HK-2 (cell line): Measurements from ENCODE around the gene YDJC.
"Not testable (repeated sequence)": the region's sequence is repeated elsewhere in the genome, so short reads cannot be mapped to it uniquely, and the experiment has no call there.

Experiments
- DNase-seq: peaks from one replicate; pipeline ENCODE4 v3.0.0-alpha.2; 2018; ENCODE audit not compliant: unreplicated experiment

Gene YDJC

DNA sequence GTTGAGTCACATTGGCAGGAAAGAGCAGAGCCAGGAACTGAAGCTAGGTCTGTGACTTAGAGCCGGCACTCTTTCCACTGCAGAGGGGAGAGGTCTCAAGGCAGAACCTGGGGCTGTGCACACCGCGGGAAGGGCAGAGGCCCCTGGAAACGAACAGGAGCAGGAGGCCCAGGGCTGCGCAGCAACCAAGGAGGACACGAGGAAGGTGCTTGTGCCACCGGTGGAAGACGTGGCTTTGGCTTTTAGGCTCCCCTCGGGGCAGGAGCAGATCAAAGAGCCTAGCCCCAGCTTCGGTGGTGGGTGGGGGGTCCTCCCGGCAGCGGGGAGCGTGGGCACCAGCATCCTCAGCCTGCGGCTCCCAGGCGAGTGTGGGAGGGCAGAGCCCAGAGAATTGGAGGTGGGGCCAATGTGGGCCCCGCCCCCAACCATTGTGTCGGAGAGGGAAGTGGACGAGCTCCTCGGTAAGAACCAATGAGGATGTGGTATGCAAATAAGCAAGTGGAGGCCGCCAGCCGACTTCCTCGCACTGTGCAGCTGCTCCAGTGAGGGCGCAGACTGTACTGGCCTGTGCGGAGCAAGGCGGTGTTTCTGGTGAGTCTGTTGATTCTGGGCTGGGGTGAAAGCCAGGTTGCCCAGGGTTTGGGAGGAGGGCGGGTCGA is 2.5 kb upstream of the YDJC start, which contains the start of gene CCDC116:
CCDC116 (plus strand) TSS at position 524 of the 659 bp plus-strand sequence. CDS start 422 bp downstream, outside the sequence.
- no peak for DNase-seq

DNA sequence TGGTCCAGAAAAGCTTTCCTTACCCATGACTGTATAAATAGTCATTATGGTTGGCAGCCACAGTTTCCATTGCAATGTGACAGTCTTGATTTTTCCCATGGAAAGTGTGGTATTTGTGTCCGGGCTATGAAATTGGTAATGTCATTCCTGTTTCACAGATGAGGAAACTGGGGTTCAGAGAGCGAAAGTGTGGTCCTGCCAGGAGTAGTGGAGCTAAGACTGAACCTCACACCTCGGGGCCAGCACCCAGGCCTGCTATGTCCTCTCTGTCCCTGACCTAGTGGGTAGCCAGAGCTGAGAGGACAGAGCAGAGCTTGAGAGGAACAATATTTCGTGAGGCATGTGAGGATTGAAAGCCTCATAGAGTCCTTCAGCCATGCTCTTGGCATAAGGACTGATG is 1.2 kb upstream of the YDJC start:
- DNase-seq = no peak

DNA sequence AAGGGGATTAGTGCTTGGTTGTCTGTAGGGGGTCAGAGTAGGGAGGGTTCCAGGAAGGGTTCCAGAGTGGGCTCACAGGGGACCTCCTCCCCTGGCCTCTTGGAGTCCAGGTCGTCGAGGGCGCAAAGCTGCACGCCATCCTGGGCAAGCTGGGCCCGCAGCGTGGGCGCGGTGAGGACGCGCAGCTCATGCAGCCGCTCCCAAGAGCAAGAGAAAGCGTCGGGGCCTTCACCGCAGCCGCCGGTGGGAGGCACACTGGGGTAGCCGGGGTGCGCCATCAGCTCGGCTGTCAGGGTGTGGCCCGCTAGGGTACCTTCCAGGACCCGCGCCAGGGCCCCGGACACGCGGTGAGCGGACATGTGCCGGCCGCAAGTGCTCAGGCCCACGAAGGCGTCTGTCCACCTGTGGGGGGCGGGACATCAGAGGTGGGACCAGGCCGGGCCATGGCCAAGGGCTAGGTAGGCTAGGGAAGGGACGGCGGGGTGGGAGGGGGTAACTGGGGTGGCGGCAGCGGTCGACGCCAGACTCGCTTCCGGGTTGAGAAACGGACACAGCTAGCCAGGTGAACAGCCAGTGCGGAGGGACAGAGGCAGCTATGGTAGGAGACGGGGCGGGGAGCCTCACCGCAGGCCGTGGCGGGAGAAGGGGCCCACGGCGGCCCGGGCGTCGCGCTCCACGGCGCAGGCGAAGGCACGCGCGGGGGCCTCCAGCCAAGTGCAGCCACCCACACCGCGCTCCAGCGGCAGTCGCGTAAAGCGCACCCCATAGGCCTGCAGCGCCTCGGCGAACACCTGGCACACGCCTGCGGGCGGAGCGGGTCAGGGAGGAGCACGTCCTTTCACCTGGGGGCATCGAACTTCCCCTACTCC is 1.2 kb downstream of the YDJC start:
- DNase-seq = no peak

DNA sequence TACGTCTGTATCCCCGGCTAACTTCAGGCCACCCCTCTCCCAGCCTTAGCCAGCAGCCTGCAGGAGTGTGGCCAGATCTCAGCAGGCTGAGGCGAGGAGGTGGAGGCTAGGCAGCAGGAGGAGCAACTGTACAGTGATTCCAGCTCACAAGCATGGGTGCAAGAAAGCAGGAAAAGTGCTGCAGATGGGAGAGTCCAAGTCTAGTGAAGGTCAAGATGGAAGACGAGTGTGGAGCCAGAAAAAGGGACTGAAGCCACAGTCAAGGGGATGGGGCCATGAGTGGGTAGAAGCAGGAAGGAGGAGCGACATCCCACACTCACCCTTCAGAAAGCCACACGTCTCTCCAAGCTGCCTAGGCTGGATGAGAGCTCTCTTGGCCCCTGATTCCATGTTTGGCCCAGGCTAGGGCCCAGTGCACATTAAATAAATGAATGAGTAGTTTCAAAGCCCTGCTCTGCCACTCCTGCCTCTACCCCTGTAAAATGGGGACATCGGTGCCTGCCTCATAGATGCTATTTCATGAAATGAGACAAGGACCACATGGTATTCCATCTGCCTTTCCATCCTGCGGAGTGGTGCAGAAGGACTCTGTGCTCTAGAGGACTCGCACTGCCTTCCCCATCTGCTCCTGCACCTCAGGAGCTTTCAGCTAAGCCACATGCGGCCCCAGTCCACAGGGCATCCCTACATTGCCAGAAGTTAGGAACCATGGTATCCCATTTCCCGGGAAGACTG is 2.9 kb downstream of the YDJC start:
- no peak for DNase-seq

DNA sequence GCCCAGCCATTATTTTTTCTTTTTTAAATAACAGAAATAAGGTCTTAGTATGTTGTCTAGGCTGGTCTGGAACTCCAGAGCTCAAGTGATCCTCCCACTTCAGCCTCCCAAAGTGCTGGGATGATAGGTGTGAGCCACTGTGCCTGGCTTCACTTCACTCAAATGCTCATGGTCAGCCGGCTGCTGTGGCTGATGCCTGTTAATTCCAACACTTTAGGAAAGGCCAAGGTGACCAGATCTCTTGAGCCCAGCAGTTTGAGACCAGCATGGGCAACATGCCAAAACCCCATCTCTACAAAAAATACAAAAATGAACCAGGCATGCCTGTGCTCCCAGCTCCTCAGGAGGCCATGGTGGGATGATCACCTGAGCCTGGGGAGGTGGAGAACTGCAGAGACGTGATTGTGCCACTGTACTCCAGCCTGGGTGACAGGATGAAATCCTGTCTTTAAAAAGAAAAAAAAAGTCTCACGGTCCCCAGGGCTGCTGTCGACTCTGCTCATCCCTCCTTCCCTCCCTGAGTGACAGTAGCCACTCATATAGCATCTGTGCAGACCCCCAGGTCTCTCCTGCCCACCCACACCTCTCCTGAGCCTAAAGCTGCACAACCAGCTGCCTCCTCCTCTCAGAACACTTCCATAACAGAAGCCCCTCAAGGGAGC is 3.6 kb downstream of the YDJC start:
- DNase-seq = no peak

DNA sequence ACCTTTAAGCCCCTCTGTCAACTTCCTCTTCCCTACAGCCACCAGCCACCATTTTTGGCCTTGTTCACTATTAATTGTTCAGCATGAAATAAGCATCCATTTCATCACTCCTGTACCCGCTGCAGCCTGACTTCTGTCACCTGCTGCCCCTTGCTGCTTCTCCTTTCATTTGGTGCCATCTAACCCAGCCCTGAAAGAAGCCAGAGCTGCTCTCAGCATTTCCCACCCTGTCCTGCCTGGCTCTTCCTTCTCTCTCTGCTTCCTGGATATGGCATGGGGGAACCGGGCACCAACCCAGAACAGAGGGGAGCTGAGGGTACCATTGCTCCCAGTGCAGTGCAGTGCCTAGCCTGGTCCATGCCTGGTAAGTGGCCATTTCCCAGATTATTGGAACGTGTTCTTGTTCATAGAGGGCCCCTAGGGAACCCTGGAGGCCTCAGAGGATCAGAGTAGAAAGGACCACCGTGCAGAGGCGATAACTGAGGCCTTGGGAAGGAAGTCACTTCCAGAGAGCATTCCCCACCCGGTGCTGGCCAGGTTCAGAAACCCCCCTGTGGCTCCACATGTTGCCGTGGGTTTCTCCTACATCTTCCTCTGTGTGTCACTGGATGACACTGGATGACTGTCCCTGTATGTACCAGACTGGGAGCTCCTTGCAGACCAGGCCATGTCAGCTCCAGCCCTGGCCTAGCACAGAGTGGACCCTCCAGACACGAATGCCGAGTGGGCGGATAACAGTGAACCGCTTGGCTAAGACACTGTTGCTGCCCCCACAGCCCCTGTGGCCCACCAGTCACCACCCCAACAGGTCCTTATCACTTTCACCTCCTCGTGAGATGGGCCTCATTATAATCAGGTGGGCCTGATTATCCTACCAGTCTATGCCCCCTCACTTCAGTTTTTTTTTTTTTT is 4.7 kb downstream of the YDJC start:
- DNase-seq = no peak

DNA sequence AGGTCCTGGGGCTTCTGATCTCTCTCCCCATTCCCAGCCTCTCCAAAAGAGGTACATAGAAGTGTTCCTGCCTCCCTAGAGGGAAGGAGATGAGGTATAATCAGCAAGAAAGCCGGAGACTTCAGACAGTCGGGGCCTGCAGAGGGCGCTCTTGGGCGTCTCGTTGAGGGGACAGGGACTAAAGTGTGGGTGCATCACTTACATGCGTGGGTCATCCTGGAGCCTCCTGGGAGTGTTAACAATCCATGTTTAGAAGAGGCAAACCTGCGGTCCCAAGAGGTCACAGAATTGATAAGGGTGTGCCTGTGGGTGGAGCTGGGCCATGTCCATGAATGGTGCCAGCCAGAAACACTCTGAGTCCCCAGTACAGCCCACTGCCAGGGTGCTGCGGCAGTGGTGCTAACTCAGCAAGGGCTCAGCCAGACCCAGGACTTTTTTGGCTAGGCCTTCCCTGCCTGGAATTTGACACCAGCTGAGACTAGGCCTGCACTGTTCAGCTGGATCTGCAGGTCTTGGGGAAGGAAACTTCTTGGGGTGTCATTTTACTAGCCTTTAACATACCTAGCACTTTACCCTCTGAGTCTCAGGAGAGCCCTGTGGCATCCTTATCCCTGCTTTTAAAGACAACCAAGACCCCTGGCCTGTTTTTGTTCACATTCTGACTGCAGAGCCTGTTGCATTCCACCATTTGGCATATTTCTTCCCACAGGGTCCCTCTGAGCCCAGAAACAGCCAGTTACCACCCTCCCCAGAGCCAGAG is 5.5 kb downstream of the YDJC start:
- peak; percentile 40 for DNase-seq

DNA sequence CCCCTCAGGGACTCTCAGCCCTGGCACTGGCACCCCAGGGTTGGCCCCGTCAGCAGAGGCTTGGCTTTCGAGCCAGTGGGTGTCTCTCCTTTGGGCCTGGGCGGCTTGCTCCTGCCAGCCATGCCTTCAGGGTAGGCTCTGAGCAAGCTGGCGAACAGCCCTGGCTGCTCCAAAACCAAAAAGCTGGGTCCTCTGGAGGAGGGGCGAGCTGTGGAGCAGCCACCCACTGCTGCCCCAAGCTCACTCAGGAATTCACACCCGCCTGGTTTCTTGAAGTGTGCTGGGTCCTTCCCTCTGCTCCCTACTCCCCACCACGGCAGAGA is 6.2 kb downstream of the YDJC start:
- no peak for DNase-seq

DNA sequence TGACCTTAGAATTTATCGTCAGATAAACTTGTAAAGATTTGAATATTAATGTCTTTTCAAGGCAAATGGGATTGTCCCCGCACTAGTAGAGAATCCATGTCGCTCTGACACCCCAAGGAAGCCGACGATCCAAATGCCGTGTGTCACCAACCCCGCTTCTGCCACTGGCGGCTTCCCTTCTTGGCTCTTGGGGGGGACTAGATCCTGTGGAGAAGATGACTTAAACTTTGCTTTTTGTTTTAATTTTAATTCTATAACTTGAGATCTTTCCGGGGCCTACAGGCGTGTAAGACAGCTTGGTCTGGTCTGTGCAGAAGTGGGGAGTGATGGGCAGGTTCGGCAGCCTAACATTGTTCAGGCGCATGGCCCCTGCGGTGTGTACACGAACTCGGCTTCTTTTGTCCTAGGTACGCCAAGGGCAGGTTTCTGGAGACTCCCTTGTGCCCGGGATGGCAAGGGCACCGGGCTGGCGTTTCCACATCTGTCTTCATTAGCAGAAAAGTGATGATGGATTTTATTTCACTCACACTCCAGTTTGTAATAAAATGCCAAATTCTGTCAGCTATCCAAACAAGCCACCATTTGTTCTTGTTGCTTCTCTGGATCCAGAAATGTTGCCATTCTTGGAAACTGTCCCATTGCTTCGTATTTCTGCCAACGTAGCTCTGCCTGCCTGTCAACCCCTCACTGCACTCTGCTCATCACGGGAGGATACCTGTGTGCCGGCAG is 6.7 kb downstream of the YDJC start:
- no peak for DNase-seq

DNA sequence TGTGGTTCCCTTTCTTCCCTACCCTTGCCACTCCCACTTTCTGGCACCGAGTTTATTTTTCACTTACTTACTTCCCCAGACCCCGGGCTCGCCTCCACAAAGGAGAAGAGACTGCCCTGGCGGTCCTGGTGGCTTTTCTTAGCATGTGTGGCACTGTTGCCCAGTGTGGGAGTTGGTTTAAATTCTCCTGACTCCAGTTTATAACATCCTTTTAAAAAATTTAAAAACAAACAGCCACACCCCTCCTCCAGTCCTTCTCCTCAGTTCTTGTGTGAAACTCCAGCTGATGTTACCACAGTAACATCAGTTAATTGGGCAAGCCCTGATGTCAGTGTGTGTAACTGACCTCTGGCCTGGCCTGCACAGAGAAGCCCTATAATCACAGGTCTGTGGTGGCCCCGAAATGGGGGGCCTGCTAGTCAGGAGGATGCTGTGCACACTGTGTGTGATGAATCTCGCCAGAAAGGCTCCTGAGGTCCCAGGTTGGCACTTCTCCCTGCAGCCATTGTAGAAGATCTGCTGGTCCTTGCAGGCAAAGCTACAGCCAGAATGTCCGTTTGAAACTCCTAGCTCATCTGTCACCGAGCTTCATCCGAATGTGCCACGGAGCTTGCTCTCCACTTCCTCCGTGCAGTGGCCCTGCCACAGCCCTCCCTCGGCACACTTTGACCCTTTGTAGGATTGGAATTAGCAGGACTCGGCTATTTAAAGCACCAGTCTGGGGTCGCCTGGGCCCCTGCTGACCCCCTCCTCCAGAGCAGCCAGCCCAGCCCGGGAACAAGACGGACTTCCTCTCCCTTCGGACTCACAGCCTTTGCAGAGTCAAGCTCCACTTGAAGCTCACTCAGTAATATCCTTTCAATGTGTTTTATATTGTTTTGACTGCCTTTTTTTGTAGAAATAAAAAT is 7.6 kb downstream of the YDJC start:
- no peak for DNase-seq

DNA sequence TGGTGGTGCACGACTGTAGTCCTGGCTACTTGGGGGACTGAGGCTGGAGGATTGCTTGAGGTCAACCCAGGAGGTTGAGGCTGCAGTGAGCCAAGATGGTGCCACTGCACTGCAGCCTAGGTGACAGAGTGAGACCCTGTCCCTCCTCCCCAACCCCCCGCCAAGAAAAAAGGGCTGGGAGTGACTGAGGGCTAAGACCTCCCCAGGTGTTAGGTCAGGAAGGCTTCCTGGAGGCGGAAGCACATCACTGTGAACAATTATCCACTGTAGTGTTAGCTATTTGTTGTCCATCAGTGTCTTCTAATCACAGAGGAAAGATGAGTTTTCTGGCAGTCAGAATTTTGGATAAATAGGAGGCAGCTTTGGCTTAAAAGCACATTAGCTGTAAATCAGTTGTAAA is 8.8 kb downstream of the YDJC start:
- DNase-seq = no peak

DNA sequence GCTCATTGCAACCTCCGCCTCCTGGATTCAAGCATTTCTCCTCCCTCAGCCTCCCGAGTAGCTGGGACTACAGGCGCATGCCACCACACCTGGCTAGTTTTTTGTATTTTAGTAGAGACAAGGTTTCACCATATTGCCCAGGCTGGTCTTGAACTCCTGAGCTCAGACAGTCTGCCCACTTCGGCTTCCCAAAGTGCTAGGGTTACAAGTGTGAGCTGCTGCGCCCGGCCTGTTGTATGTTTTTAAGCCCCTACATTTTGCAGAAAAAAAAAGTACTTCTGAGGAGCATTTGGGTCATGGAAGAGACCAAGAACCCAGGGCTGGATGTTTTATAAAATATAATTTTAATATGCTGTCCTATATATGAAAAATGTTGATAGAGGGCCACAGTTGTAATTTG is 12.5 kb downstream of the YDJC start:
- DNase-seq = not testable (repeated sequence)

DNA sequence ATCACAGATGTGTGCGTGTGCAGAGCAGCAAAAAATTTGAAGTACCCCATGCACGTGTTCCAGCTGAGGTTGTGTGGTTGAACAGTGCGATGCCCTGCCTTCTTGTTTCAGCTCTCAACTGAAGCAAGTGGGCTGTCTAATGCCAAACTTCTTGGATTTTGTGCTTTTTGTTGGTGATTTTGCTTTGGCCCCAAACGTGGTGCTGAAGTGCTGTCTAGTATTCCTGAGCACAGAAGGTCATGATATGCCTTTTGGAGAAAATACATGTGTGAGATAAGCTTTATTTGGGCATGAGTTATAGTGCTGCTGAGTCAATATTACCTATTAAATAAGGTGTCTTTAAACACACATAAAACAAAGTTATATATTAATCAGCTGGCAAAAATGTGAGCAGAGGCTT is 14.1 kb downstream of the YDJC start:
- DNase-seq = no peak

DNA sequence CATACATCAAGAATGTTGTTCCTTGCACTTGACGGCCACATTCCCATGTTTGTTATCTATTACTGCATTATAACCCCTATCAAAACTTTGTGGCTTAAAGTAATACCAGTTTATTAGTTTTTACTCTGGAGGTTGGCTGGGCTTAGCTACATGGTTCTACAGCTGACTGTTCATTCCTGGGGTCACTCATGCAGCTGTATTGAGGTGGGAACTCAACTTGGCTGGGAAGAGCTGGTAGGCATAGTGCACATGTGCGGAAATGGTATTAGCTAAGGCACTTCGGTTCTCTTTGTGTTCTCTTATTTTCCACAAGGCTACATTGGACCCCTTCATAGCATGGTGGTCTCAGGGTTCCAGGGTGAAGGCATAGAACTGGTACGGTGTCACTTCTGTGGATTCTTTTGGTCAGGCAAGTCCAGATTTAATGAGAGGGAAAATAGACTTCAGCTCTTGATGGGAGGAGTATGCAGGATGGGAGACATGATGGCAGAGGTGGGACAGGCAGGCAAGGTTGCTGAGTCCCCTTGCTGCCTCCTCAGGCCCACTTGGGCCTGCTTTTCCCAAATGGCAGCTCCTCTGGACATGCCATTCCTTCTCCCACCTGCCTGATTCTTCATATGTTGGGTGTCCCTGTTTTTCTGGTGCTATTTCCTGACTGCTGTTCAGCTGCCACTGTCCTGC is 16.1 kb downstream of the YDJC start:
- DNase-seq = no peak

DNA sequence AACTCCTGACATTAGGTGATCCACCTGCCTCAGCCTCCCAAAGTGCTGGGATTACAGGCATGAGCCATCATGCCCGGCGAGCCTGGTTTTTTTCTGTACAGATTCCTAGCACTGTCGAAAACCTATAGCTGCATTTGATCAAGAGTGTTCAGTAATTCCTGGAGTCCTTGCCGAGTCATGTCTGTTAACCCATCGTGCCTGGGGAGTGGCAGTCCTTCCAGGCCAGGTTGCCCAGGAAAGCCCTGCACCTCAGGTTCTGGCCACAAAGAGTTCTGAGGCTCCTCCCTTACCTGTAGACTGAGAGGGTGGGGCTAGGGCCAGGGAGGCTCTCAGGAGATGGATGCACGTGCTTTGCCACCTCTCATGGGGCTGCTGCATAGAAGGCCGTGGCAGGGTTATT is 17.0 kb downstream of the YDJC start:
- no peak for DNase-seq

DNA sequence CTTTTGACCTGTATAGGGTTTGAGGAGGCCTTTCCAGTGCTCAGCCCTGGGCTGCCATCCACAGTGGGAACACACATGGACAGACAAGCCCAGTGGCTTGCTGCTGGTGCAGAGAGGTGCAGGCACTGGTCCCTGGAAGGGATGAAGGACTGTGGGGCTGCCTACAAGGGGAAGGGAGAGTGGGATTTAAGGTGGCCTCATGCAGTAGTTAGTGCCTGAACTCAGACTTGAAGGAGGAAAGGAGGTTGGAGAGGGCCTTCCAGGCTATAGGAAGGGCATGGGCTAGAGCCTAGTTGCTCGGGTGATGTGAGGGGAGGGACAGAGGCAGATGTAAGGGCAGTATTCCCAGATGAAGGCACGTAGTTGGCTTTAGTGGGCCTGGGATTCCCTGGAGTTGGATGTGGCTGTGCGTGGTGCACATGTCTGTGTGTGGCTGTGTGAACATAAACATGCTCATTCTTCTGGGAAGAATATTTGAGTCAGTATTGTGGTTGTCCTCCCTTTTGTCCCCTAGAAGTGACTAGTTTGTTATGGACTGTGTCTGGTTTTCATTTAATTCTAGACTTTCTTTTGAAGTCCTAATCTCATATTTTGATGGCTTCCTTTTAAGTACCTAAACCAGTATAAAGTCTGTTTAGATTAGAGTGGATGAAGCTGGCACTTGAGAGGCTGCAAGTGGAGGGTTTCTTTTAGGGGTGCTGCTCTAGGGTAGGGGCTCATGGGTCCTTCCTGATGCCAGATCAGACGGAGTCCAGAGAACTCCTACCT is 18.4 kb downstream of the YDJC start:
- DNase-seq = no peak

DNA sequence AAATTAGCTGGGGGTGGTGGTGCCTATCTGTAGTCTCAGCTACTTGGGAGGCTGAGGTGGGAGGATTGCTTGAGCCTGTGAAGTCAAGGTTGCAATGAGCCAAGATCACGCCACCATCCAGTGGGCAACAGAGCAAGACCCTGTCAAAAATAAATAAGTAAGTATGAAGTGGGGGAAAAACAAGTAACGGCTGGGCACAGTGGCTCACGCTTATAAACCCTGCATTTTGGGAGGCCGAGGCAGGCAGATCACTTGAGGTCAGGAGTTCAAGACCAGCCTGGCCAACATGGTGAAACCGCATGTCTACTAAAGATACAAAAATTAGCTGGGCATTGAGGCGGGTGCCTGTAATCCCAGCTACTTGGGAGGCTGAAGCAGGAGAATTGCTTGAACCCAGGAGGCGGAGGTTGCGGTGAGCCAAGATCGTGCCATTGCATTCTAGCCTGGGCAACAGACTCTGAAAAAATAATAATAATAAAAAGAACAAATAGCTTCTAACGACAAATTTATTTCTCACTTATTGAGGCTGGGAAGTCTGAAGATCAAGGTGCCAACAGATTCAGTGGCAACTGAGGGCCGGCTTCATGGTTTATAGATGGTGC is 20.2 kb downstream of the YDJC start:
- not testable (repeated sequence) for DNase-seq
